Measurements from ENCODE around the gene LRRC10B.

LRRC10B gene

GRCh38 chr11:61510166-61510919 is 1.8 kb downstream of the LRRC10B start:
- DNase-seq, result no peak

- DNase-seq, result no peak
Observed at GRCh38 chr11:61510974-61511373, 2.4 kb downstream of the LRRC10B start.

GRCh38 chr11:61511383-61511782 is 2.8 kb downstream of the LRRC10B start:
- DNase-seq, result no peak

- DNase-seq, result no peak
Observed at GRCh38 chr11:61512435-61512834, 3.9 kb downstream of the LRRC10B start.

- DNase-seq, result no peak
Observed at GRCh38 chr11:61513143-61513765, 4.7 kb downstream of the LRRC10B start.

GRCh38 chr11:61514050-61514917 is 5.7 kb downstream of the LRRC10B start:
- no peak for DNase-seq

- no peak for DNase-seq
Observed at GRCh38 chr11:61515686-61516085, 7.1 kb downstream of the LRRC10B start.

GRCh38 chr11:61516191-61516590 is 7.6 kb downstream of the LRRC10B start:
- DNase-seq, result no peak

- DNase-seq, result peak; percentile 62
Observed at GRCh38 chr11:61516675-61517572, 8.4 kb downstream of the LRRC10B start.

- DNase-seq, result no peak
Observed at GRCh38 chr11:61518032-61518795, 9.7 kb downstream of the LRRC10B start.

GRCh38 chr11:61522881-61523280 is 14.3 kb downstream of the LRRC10B start:
- DNase-seq, result no peak

- no peak for DNase-seq
Observed at GRCh38 chr11:61524446-61524845, 15.9 kb downstream of the LRRC10B start.

GRCh38 chr11:61524963-61525587 is 16.5 kb downstream of the LRRC10B start:
- DNase-seq, result no peak

GRCh38 chr11:61526229-61526628 is 17.7 kb downstream of the LRRC10B start:
- no peak for DNase-seq

- no peak for DNase-seq
Observed at GRCh38 chr11:61526956-61527731, 18.6 kb downstream of the LRRC10B start.

- no peak for DNase-seq
Observed at GRCh38 chr11:61528114-61528513, 19.6 kb downstream of the LRRC10B start.

- DNase-seq, result no peak
Observed at GRCh38 chr11:61529537-61530225, 21.1 kb downstream of the LRRC10B start.

- DNase-seq, result no peak
Observed at GRCh38 chr11:61531044-61531443, 22.5 kb downstream of the LRRC10B start.

GRCh38 chr11:61532134-61533038 is 23.8 kb downstream of the LRRC10B start:
- DNase-seq, result peak; percentile 47

Measured in activated naive CD4-positive, alpha-beta T cell treated with Interleukin-2 at 50 U/mL for 16 hours (primary cell).